ENCODE results near the gene ZFYVE16.

GRCh38 chr5:80369521-80369920 is 38.3 kb upstream of the ZFYVE16 start:
- TF ChIP-seq RAD21 (IDR thresholded peaks at IDR 0.05; ENCODE audit: insufficient read depth, low read depth, low read length) (no peak), BHLHE40 (IDR thresholded peaks at IDR 0.05; ENCODE audit: borderline replicate concordance in 1 of 2, low read depth in 2 of 2, low read length in 1 of 2) (no peak), RFX5 (IDR thresholded peaks at IDR 0.05; ENCODE audit: low read depth, low read length) (no peak), CHD2 (IDR thresholded peaks at IDR 0.05; ENCODE audit: borderline replicate concordance, low read depth, low read length) (no peak), MTA3 (IDR thresholded peaks at IDR 0.05; ENCODE audit: borderline replicate concordance, low read length) (no peak), RBBP5 (conservative IDR thresholded peaks at IDR 0.05) (no peak), CHD1 (IDR thresholded peaks at IDR 0.05; ENCODE audit: low read depth, low read length) (no peak), MYC (IDR thresholded peaks at IDR 0.05; ENCODE audit: insufficient read depth, insufficient read length, insufficient replicate concordance, low read length, severe bottlenecking) (no peak), POLR2A (IDR thresholded peaks at IDR 0.05; ENCODE audit: low read depth, low read length) (no peak), ZNF274 (IDR thresholded peaks at IDR 0.05; ENCODE audit: insufficient read depth, insufficient read length) (no peak)
- TF ChIP-seq, protein P1, sequence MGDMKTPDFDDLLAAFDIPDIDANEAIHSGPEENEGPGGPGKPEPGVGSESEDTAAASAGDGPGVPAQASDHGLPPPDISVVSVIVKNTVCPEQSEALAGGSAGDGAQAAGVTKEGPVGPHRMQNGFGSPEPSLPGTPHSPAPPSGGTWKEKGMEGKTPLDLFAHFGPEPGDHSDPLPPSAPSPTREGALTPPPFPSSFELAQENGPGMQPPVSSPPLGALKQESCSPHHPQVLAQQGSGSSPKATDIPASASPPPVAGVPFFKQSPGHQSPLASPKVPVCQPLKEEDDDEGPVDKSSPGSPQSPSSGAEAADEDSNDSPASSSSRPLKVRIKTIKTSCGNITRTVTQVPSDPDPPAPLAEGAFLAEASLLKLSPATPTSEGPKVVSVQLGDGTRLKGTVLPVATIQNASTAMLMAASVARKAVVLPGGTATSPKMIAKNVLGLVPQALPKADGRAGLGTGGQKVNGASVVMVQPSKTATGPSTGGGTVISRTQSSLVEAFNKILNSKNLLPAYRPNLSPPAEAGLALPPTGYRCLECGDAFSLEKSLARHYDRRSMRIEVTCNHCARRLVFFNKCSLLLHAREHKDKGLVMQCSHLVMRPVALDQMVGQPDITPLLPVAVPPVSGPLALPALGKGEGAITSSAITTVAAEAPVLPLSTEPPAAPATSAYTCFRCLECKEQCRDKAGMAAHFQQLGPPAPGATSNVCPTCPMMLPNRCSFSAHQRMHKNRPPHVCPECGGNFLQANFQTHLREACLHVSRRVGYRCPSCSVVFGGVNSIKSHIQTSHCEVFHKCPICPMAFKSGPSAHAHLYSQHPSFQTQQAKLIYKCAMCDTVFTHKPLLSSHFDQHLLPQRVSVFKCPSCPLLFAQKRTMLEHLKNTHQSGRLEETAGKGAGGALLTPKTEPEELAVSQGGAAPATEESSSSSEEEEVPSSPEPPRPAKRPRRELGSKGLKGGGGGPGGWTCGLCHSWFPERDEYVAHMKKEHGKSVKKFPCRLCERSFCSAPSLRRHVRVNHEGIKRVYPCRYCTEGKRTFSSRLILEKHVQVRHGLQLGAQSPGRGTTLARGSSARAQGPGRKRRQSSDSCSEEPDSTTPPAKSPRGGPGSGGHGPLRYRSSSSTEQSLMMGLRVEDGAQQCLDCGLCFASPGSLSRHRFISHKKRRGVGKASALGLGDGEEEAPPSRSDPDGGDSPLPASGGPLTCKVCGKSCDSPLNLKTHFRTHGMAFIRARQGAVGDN (IDR thresholded peaks at IDR 0.05): no peak
- TF ChIP-seq, protein P2, sequence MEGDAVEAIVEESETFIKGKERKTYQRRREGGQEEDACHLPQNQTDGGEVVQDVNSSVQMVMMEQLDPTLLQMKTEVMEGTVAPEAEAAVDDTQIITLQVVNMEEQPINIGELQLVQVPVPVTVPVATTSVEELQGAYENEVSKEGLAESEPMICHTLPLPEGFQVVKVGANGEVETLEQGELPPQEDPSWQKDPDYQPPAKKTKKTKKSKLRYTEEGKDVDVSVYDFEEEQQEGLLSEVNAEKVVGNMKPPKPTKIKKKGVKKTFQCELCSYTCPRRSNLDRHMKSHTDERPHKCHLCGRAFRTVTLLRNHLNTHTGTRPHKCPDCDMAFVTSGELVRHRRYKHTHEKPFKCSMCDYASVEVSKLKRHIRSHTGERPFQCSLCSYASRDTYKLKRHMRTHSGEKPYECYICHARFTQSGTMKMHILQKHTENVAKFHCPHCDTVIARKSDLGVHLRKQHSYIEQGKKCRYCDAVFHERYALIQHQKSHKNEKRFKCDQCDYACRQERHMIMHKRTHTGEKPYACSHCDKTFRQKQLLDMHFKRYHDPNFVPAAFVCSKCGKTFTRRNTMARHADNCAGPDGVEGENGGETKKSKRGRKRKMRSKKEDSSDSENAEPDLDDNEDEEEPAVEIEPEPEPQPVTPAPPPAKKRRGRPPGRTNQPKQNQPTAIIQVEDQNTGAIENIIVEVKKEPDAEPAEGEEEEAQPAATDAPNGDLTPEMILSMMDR (IDR thresholded peaks at IDR 0.05 in 2 of 3, conservative IDR thresholded peaks at IDR 0.05 in 1 of 3; ENCODE audit: control insufficient read depth in 2 of 3, extremely low read depth in 1 of 3, insufficient read depth in 1 of 3, low read depth in 3 of 3, low read length in 3 of 3): no peak
- TF ChIP-seq, protein P3, sequence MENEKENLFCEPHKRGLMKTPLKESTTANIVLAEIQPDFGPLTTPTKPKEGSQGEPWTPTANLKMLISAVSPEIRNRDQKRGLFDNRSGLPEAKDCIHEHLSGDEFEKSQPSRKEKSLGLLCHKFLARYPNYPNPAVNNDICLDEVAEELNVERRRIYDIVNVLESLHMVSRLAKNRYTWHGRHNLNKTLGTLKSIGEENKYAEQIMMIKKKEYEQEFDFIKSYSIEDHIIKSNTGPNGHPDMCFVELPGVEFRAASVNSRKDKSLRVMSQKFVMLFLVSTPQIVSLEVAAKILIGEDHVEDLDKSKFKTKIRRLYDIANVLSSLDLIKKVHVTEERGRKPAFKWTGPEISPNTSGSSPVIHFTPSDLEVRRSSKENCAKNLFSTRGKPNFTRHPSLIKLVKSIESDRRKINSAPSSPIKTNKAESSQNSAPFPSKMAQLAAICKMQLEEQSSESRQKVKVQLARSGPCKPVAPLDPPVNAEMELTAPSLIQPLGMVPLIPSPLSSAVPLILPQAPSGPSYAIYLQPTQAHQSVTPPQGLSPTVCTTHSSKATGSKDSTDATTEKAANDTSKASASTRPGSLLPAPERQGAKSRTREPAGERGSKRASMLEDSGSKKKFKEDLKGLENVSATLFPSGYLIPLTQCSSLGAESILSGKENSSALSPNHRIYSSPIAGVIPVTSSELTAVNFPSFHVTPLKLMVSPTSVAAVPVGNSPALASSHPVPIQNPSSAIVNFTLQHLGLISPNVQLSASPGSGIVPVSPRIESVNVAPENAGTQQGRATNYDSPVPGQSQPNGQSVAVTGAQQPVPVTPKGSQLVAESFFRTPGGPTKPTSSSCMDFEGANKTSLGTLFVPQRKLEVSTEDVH (IDR thresholded peaks at IDR 0.05; ENCODE audit: low read depth, partially characterized antibody): no peak
